Stomach smooth muscle (tissue), 2 donors: ENCODE data around the gene PLCD3.

ENCODE experiments used
- H3K27ac ChIP-seq: one replicate; pipeline ENCODE4 v1.7.0; 2013; ENCODE audit warnings: mild to moderate bottlenecking, low read length, inconsistent platforms
- H3K27me3 ChIP-seq, 2 donors: one replicate each; pipeline ENCODE4 v1.7.0; 2013; ENCODE audit warnings: low read length in 2 of 2; ENCODE audit not compliant: insufficient read depth in 2 of 2, control insufficient read depth in 1 of 2
- H3K36me3 ChIP-seq, 2 donors: one replicate each; pipeline ENCODE4 v1.7.0; 2013; ENCODE audit warnings: low read length in 2 of 2; ENCODE audit not compliant: control insufficient read depth in 2 of 2, insufficient read depth in 2 of 2
- H3K4me1 ChIP-seq: one replicate; pipeline ENCODE4 v1.7.0; 2013; ENCODE audit warnings: low read length; ENCODE audit not compliant: control insufficient read depth, insufficient read depth
- H3K4me3 ChIP-seq, 2 donors: one replicate each; pipeline ENCODE4 v1.7.0; 2013; ENCODE audit warnings: low read length in 2 of 2
- H3K9ac ChIP-seq, 2 donors: one replicate each; pipeline ENCODE4 v1.7.0; 2013; ENCODE audit warnings: low read length in 2 of 2, mild to moderate bottlenecking in 1 of 2
- H3K9me3 ChIP-seq, 2 donors: one replicate each; pipeline ENCODE4 v1.7.0; 2013; ENCODE audit warnings: low read length in 2 of 2; ENCODE audit not compliant: control insufficient read depth in 2 of 2
- donor health status: healthy.
- donor health status: Pancreatic carcinoma.

The PLCD3 gene

GRCh38 chr17:45081047-45081703 lies 51.1 kb downstream of the PLCD3 start:
- no peaks in the 10 kb centered on the region for H3K9me3 ChIP-seq
- H3K4me3 ChIP-seq, result no peak overlapping the region
- H3K27ac ChIP-seq, result no peak overlapping the region
- H3K4me1 ChIP-seq, result no peaks in the 10 kb centered on the region
- H3K36me3 ChIP-seq, result peaks cover 15 to 23% of the 10 kb centered on the region in 2 donors
- no peak overlapping the region for H3K9ac ChIP-seq
- no peaks in the 10 kb centered on the region for H3K27me3 ChIP-seq

DNA sequence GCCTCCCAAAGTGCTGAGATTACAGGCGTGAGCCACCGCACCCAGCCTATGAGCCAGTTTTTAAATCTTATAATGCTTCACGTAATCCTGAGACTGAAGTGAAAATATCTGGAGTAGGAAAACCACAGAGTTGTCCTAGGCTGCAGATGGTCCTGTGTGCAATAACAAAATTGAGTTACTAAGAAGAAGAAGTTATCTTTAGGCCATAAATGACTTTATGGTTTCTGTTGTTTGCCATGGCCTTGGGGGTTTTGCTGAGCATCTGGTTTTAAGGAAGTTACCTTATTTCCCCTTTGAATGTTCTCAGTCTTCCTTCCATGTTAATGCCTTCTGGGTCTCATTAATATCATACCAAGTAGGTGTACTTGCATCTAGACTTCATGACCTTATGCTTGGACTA lies 54.7 kb downstream of the PLCD3 start:
- Histone ChIP-seq H3K9ac (no peak overlapping the region), H3K27ac (no peak overlapping the region), H3K4me3 (no peak overlapping the region), H3K9me3 (no peaks in the 10 kb centered on the region), H3K4me1 (no peaks in the 10 kb centered on the region), H3K27me3 (no peaks in the 10 kb centered on the region), H3K36me3 (peaks cover 15 to 25% of the 10 kb centered on the region in 2 donors)

DNA sequence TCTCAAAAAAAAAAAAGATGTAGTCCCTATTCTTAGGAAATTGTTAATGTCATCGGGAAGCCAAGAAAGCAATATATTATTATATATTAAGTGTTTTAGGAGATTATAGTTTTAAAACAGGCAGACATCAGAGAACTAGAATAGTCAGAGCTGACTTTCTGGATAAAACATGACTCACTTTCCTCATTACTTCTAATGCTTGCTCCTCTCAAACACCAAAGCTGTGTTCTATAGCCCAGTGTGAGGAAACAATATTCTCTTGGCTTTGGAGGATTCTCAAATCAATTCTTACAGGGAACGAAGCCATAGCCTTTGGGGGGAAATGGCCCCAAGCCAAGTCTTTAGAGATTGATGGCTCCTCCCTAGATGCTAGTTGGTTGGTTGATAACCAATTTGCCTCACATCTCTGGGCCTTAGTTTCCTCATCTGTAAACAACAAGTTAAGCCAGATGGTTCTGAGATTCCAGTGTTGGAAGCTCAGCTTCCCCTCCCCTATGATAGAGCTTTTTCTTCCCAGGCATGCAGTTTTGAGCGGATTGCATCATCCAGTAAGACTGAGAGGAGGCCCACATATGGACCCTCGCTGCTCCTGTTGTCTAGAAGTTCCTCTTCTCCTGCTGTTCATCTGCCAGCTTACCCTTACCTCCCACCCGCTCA lies 58.8 kb downstream of the PLCD3 start:
- no peak overlapping the region for H3K27ac ChIP-seq
- H3K36me3 ChIP-seq, result peaks cover 14% of the 10 kb centered on the region in 2 donors
- no peak overlapping the region for H3K4me3 ChIP-seq
- H3K4me1 ChIP-seq, result no peaks in the 10 kb centered on the region
- no peak overlapping the region for H3K9ac ChIP-seq
- no peaks in the 10 kb centered on the region for H3K27me3 ChIP-seq
- H3K9me3 ChIP-seq, result no peaks in the 10 kb centered on the region

DNA sequence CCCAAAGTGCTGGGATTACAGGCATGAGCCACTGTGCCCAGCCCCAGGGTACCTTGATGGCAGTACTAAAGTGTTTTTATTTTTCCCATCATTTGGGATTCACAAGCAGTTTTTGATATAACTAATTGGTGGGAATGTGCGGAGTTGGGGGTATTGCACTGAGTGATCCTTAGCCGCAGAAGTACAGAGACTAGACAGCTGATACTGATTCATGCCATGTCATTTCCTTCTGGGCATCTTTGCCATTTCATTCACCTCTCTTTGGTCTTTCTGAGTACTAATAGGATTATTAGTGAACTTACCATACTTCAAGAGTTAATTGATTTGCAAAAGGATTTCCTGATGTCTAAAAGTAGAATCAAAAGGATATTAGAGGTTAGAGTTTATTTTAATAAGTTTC lies 61.5 kb downstream of the PLCD3 start:
- peaks cover 10 to 14% of the 10 kb centered on the region in 2 donors for H3K36me3 ChIP-seq

DNA sequence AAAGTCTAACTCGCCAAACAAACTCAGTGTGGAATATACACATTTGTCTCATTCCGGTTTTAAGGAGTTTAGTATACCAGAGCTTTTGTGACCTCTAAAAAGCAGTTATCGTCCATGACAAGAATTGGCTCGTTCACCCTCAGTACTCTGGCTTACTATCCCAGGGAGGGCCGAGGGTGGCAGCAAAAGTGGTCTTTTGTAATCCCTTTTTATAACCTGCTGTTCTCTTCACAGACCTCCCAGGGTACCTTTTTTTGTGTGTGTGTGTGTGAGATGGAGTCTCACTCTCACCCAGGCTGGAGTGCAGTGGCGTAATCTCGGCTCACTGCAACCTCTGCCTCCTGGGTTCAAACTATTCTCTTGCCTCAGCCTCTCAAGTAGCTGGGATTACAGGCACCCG lies 62.3 kb downstream of the PLCD3 start:
- Histone ChIP-seq H3K27ac (no peak overlapping the region), H3K27me3 (no peaks in the 10 kb centered on the region), H3K9me3 (no peaks in the 10 kb centered on the region), H3K36me3 (peaks cover 10 to 14% of the 10 kb centered on the region in 2 donors), H3K4me3 (no peak overlapping the region), H3K4me1 (peaks cover 2% of the 10 kb centered on the region), H3K9ac (no peak overlapping the region)

More for the DNA sequence above, 61.5 kb downstream of the PLCD3 start:
- H3K27me3 ChIP-seq, result no peaks in the 10 kb centered on the region
- no peak overlapping the region for H3K27ac ChIP-seq
- no peak overlapping the region for H3K9ac ChIP-seq
- H3K4me3 ChIP-seq, result no peak overlapping the region
- no peaks in the 10 kb centered on the region for H3K9me3 ChIP-seq
- H3K4me1 ChIP-seq, result peaks cover 2% of the 10 kb centered on the region

- no peak overlapping the region for H3K4me3 ChIP-seq
- no peak overlapping the region for H3K27ac ChIP-seq
- no peak overlapping the region for H3K9ac ChIP-seq
- peaks cover 5% of the 10 kb centered on the region in 2 donors for H3K36me3 ChIP-seq
- no peaks in the 10 kb centered on the region for H3K27me3 ChIP-seq
- peaks cover 2% of the 10 kb centered on the region for H3K4me1 ChIP-seq
- H3K9me3 ChIP-seq, result no peaks in the 10 kb centered on the region
Observed at GRCh38 chr17:45067637-45068036, 64.7 kb downstream of the PLCD3 start.

DNA sequence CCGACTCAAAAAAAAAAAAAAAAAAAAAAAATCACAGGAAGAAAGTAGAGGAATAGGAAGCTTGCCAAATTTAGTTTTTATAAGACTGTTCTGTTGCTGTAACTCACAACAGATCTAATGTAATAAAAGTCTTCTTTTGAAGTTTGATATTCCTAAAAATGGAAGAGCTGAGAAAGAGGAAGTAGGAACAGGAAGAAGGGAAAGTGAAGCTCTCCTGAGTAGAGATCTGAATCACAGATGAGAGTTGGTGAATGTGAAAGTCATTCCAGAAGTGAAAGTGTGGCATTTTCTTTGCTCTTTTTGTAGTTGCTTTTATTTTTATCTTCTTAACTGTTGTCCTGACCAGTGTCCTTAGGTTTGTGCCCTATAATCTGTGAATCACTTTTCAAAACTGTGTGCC lies 69.1 kb downstream of the PLCD3 start:
- no peaks in the 10 kb centered on the region for H3K27me3 ChIP-seq
- H3K4me3 ChIP-seq, result no peak overlapping the region
- H3K4me1 ChIP-seq, result peaks cover 15% of the 10 kb centered on the region
- H3K36me3 ChIP-seq, result no peaks in the 10 kb centered on the region
- no peak overlapping the region for H3K27ac ChIP-seq
- no peaks in the 10 kb centered on the region for H3K9me3 ChIP-seq
- no peak overlapping the region for H3K9ac ChIP-seq

DNA sequence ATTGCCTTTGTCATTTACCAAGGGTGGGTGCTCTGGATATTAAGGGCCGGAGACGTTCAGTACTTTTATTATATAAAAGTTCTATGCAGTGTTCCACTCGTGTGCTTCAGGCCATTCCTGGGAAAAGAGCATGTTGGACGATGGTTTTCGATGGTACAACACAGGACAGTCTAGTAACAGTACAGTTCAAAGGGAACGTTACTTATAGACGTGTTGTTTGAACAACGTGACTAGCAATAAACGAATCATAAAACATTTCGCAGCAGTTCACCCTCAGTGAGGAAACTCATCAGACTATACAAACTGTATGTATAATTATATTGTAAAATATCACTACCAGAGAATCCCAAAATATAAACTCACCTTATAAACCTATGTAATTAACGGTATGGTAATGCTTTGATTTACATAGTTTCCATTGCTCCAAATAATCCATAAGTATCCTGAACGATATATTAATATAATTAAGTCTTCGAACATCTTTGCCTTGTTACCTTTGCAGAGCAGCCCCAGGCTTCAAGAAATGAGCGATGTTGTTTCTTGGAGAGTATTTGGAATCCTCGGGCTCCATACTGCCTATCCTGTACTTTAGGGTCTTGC lies 70.6 kb downstream of the PLCD3 start:
- H3K4me1 ChIP-seq, result peaks cover 14% of the 10 kb centered on the region
- no peaks in the 10 kb centered on the region for H3K9me3 ChIP-seq
- H3K27ac ChIP-seq, result peak overlapping the region; percentile 86
- H3K9ac ChIP-seq, result peak overlapping the region; percentile 66 to 97
- no peaks in the 10 kb centered on the region for H3K36me3 ChIP-seq
- H3K4me3 ChIP-seq, result peak overlapping the region; percentile 74 to 100
- no peaks in the 10 kb centered on the region for H3K27me3 ChIP-seq

DNA sequence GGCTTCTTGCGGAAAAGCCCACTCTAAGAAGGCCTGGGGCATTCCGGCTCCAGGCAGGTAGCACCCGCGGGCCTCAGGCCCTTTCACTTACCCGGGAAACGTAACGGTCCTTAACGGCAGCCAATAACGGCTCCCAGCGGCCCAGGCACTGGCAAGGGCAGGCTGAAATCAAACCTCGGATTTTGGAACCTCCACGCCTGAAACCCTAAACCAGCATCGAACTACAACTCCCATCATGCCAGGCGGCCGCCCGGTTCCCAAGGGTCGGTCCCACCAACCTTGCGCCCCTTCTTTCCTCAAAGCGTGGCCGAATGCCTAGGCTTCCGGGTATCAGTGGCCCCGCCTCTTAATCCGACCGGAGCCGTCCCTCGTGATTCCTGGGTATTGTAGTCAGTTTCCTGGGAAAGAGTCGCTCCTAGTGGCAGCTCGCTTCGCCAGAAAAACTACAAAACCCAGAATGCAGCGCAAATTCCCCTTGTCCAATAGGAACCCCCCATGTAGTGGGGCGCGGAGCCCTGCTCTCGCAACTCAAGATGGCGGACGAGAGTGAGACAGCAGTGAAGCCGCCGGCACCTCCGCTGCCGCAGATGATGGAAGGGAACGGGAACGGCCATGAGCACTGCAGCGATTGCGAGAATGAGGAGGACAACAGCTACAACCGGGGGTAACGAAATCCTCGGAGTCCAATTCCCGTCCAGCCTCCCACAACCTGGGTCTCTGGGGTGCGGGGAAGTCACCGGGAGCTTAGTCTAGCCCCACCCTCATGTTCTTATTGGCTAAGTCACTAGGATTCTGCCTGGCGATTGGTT lies 71.3 kb downstream of the PLCD3 start, which contains the start of gene NMT1:
Gene NMT1, plus strand, starts transcription at position 521 of the 809 bp plus-strand sequence. Its CDS starts 13 bp downstream, at position 534.
- H3K27me3 ChIP-seq, result no peaks in the 10 kb centered on the region
- no peaks in the 10 kb centered on the region for H3K36me3 ChIP-seq
- peak within 1 kb of the TSS; percentile 86 for H3K27ac ChIP-seq
- peaks cover 13% of the 10 kb centered on the region for H3K4me1 ChIP-seq
- H3K9ac ChIP-seq, result peak within 1 kb of the TSS; percentile 97 to 99
- no peaks in the 10 kb centered on the region for H3K9me3 ChIP-seq
- H3K4me3 ChIP-seq, result peak within 1 kb of the TSS; percentile 74 to 100

GRCh38 chr17:45060382-45060796 lies 71.9 kb downstream of the PLCD3 start:
- peaks cover 13% of the 10 kb centered on the region for H3K4me1 ChIP-seq
- no peaks in the 10 kb centered on the region for H3K27me3 ChIP-seq
- no peaks in the 10 kb centered on the region for H3K36me3 ChIP-seq
- no peaks in the 10 kb centered on the region for H3K9me3 ChIP-seq
- H3K9ac ChIP-seq, result peak overlapping the region; percentile 97 to 99
- peak overlapping the region; percentile 74 to 100 for H3K4me3 ChIP-seq
- peak overlapping the region; percentile 86 for H3K27ac ChIP-seq
